ENCODE results near the gene DNM3. TPM values are rescaled to one million over a fixed set of nuclear protein-coding genes. Genes with fewer than 3 reads are reported as not detected.

DNM3 gene
- total RNA-seq, 2 donors from 2014 or later, result 3.2 to 22.5 TPM

DNA sequence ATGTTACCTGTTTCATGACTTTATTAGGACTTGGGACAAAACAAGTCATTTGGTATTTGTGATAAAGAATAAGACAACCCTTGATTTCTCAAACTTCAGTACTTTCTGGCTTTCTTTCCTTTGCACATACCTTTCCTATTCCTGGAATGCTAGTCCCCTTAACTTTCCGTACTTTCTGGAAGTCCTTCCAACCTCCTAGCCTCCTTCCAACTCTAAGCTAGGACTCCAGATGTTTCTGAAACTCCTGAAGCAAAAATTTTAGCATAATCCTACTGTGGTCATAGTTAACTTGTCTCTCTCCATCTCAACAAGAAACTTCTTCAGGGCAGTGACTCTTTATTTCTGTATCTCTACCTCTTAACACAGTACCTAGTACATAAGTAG, 559.4 kb downstream of the DNM3 start:
- no peaks in the 10 kb centered on the region for H3K36me3 Mint-ChIP-seq (ENCODE audit: low read depth)
- peak overlapping the region; percentile 27 for H3K27ac Mint-ChIP-seq
- H3K27me3 Mint-ChIP-seq, result no peaks in the 10 kb centered on the region
- no peak for ATAC-seq
- no peaks in the 10 kb centered on the region for H3K9me3 ChIP-seq (ENCODE audit: control insufficient read depth, low read length, poor library complexity, severe bottlenecking)
- DNase-seq, result no peak
- peaks cover 24% of the 10 kb centered on the region for H3K4me1 Mint-ChIP-seq
- no peak overlapping the region for H3K4me3 Mint-ChIP-seq

DNA sequence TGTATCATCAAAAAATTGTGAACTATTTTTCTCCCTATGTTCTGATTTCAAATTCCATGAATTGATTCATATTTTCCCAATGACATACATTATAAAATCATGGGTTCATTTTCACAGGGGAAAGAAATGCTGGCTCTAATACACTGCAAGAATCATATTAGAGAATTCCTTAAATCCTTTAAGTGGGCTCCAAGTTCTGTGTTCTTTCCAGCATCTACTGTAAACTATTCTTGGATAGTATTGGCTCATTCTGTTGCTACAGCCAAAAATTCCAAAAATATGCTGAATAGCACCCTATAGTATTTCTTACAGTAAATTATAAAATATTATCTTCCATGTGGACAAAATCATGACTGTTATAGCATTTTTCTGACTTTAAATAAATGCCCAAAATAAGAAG, 560.2 kb downstream of the DNM3 start:
- no peak for ATAC-seq
- no peaks in the 10 kb centered on the region for H3K9me3 ChIP-seq (ENCODE audit: control insufficient read depth, low read length, poor library complexity, severe bottlenecking)
- Mint-ChIP-seq H3K27me3 (no peaks in the 10 kb centered on the region), H3K36me3 (ENCODE audit: low read depth) (no peaks in the 10 kb centered on the region), H3K4me3 (no peak overlapping the region), H3K4me1 (peaks cover 24% of the 10 kb centered on the region), H3K27ac (no peak overlapping the region)
- DNase-seq, result no peak

DNA sequence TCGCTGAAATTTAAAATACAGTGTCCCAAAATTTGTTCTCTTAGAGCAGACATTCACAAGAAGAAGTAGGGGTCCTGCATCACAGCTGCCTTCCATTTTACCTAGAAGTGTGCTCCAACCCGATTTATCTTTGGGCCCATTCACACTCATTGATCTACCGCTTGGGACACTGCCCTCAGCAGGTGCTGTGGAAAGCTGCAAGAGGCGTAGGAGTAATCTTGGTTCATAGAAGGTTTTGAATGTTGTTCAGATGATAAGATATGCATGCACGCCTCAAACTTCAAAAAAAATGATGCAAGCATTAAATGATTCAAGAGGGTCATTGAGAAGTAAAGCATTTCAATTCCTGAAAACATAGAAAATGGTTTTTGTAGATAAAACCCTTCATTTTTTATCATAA, 560.6 kb downstream of the DNM3 start:
- Mint-ChIP-seq H3K4me1 (peaks cover 24% of the 10 kb centered on the region), H3K27ac (no peak overlapping the region), H3K4me3 (no peak overlapping the region), H3K27me3 (no peaks in the 10 kb centered on the region), H3K36me3 (ENCODE audit: low read depth) (no peaks in the 10 kb centered on the region)
- no peaks in the 10 kb centered on the region for H3K9me3 ChIP-seq (ENCODE audit: control insufficient read depth, low read length, poor library complexity, severe bottlenecking)
- ATAC-seq, result no peak
- no peak for DNase-seq

DNA sequence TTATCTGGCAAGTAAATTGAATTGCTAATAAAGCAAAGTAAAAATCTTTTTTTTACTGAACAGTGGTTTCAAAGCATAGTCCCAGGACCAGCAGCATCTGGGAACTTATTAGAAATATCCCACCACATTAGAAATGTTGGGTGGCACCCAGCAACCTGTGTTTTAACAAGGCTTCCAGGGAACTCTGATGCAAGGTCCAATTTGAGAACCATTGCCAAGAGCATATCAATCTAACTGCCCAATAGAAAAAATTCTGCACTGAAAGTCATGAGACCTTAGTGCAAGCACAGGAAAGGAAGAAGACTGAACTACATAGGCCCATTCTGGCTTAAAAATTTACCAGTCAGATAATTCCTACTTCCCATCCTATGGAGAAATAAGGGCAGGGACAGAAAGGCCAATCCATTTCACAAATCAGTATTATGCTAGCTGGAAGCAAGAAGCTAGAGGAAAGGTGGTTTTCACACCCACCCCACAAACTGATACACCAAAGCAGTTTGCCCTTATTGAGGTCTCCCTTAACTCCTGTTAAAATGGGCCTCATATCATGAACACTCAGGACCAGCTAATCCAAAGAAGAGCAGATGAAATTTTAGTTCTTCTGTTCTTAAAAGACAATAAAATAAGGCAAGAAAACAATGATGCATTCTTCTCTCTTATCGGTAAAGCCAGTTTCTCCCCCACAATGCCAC, 561.7 kb downstream of the DNM3 start:
- H3K4me1 Mint-ChIP-seq, result peaks cover 24% of the 10 kb centered on the region
- H3K4me3 Mint-ChIP-seq, result no peak overlapping the region
- H3K27me3 Mint-ChIP-seq, result no peaks in the 10 kb centered on the region
- ATAC-seq, result no peak
- H3K36me3 Mint-ChIP-seq (ENCODE audit: low read depth), result no peaks in the 10 kb centered on the region
- H3K9me3 ChIP-seq (ENCODE audit: control insufficient read depth, low read length, poor library complexity, severe bottlenecking), result no peaks in the 10 kb centered on the region
- no peak overlapping the region for H3K27ac Mint-ChIP-seq
- no peak for DNase-seq

DNA sequence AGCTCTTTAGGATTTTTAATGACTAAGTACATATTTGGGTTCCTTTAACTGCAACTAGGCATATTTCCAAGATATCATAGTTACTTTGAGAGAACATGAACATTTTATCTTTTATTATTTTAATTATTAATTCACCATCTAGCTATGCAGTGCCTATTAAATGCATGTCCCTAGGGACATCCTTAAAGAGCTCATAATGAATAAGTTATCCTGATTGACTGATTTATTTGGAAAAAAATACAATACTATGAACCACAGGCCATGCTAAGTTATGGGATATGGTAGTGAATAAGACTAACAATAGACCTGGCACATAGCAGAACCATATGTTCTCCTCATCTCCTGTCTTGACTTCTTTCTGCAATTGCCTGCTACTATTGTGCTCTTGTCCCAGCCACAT, 562.8 kb downstream of the DNM3 start:
- peaks cover 15% of the 10 kb centered on the region for H3K4me1 Mint-ChIP-seq
- no peaks in the 10 kb centered on the region for H3K9me3 ChIP-seq (ENCODE audit: control insufficient read depth, low read length, poor library complexity, severe bottlenecking)

DNA sequence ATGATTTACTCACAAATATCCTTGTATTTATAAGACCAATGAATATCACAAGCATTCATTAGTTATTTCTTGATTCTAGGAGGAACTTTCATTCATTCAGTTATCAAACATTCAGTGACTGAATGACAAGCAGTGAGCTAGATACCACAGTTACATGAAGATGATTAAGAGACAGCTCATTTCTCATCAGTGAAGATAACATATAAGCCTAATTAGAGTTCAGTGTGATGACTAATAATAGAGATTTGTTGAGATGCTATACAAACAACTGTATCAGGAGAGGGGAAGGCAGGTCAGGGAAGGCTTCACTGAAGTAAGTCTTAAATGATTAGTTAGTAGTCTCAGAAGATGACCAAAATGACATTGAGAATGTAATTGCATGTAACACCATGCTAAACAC, 564.6 kb downstream of the DNM3 start:
- no peak overlapping the region for H3K27ac Mint-ChIP-seq
- H3K36me3 Mint-ChIP-seq (ENCODE audit: low read depth), result no peaks in the 10 kb centered on the region
- DNase-seq (no peak), ATAC-seq (no peak)
- no peaks in the 10 kb centered on the region for H3K9me3 ChIP-seq (ENCODE audit: control insufficient read depth, low read length, poor library complexity, severe bottlenecking)
- H3K27me3 Mint-ChIP-seq, result no peaks in the 10 kb centered on the region
- no peak overlapping the region for H3K4me3 Mint-ChIP-seq
- H3K4me1 Mint-ChIP-seq, result peaks cover 2% of the 10 kb centered on the region

More for the DNA sequence above, 562.8 kb downstream of the DNM3 start:
- Mint-ChIP-seq H3K36me3 (ENCODE audit: low read depth) (no peaks in the 10 kb centered on the region), H3K27me3 (no peaks in the 10 kb centered on the region), H3K4me3 (no peak overlapping the region), H3K27ac (no peak overlapping the region)
- no peak for ATAC-seq
- no peak for DNase-seq

DNA sequence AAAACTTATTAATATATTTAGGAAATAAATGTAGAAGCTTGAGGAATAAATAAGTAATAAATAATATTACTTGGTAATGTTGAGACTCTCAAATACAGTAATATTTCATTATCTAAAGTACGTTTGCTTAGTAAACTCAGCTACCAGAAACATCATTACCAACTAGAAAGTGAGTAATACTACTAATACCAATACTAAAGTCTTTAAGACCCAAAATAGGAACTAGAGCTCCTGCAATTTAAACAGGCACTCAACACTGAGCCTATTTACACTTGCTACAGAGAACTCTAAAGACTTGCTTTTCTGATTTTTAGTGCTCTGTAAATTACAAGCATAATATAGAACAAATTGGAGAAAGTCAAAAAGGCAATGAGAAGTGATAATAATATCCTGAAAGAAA, 565.7 kb downstream of the DNM3 start:
- Mint-ChIP-seq H3K36me3 (ENCODE audit: low read depth) (peaks cover 2% of the 10 kb centered on the region), H3K27me3 (no peaks in the 10 kb centered on the region), H3K4me3 (no peak overlapping the region), H3K4me1 (peaks cover 2% of the 10 kb centered on the region), H3K27ac (no peak overlapping the region)
- H3K9me3 ChIP-seq (ENCODE audit: control insufficient read depth, low read length, poor library complexity, severe bottlenecking), result no peaks in the 10 kb centered on the region
- DNase-seq (no peak), ATAC-seq (no peak)

DNA sequence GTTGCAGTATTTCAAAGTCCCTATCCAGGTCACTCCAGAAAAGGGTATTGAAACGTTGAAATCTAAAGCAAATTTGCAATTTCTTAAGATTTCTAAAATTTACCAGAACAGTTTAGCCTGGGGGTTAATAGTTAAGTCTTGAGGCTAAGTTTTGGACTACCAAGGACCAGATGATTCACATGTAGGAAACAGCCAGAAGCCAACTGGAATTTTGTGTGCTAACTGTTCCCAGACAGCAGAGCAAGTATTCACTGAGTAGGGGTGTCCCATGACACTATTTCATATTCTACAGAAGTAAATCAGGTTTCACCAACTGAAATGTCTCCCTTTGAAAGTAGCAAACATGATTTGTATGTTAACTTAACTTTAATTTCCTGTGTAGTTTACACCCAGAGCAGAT, 567.7 kb downstream of the DNM3 start:
- no peak for ATAC-seq

DNA sequence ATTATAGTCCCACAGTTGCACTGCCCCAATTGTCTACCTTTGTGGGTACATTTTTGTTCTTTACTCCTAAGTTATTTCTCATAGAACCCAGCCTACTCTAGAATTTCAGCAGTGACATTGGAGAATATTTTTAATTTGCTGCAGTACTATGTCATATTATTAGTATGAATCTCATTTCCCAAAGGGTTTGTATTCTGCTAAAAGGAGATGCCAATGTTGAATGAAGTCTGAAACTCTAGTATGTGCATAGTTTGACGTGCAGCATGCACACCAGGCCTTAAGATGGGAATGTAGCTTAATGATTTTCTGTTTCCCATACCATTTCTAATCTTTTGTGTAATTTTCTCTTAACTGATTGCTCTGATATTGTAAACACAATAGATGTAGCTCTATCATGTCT, 568.7 kb downstream of the DNM3 start:
- no peak for ATAC-seq
- peaks cover 5% of the 10 kb centered on the region for H3K36me3 Mint-ChIP-seq (ENCODE audit: low read depth)
- H3K4me3 Mint-ChIP-seq, result no peak overlapping the region
- no peaks in the 10 kb centered on the region for H3K27me3 Mint-ChIP-seq
- H3K9me3 ChIP-seq (ENCODE audit: control insufficient read depth, low read length, poor library complexity, severe bottlenecking), result no peaks in the 10 kb centered on the region
- no peak overlapping the region for H3K27ac Mint-ChIP-seq
- no peaks in the 10 kb centered on the region for H3K4me1 Mint-ChIP-seq
- DNase-seq, result no peak

More for the DNA sequence above, 567.7 kb downstream of the DNM3 start:
- no peak for DNase-seq
- Mint-ChIP-seq H3K27ac (no peak overlapping the region), H3K4me1 (no peaks in the 10 kb centered on the region), H3K36me3 (ENCODE audit: low read depth) (peaks cover 5% of the 10 kb centered on the region), H3K27me3 (no peaks in the 10 kb centered on the region), H3K4me3 (no peak overlapping the region)
- H3K9me3 ChIP-seq (ENCODE audit: control insufficient read depth, low read length, poor library complexity, severe bottlenecking), result no peaks in the 10 kb centered on the region

DNA sequence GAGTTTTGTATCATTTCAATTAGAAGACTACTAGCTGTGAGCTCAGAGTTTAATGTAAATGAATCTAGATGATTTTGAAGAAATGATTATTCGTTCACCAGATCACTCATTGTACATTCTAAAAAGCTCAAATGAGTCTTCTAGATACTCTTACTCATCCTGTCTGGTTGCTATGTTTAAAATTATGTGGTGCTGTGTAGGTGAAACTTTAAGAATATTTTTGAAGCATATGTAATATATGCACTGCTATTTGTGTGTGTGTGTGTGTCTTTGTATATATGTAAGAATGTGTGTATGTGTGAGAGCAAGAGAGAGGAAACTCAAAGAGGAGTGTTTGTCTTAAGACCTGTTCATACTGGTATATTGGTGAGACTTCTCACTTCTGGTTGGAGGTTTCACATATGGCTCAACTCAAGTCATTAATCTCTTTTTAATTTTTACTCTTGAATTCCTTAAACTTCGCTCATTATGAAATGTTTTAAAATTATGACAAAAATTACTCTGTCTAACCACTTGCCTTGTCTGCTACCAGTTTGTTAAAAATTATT, 570.6 kb downstream of the DNM3 start:
- H3K9me3 ChIP-seq (ENCODE audit: control insufficient read depth, low read length, poor library complexity, severe bottlenecking), result no peaks in the 10 kb centered on the region
- Mint-ChIP-seq H3K4me1 (peaks cover 3% of the 10 kb centered on the region), H3K4me3 (no peak overlapping the region), H3K36me3 (ENCODE audit: low read depth) (peaks cover 5% of the 10 kb centered on the region), H3K27me3 (no peaks in the 10 kb centered on the region), H3K27ac (no peak overlapping the region)
- no peak for DNase-seq
- ATAC-seq, result no peak

DNA sequence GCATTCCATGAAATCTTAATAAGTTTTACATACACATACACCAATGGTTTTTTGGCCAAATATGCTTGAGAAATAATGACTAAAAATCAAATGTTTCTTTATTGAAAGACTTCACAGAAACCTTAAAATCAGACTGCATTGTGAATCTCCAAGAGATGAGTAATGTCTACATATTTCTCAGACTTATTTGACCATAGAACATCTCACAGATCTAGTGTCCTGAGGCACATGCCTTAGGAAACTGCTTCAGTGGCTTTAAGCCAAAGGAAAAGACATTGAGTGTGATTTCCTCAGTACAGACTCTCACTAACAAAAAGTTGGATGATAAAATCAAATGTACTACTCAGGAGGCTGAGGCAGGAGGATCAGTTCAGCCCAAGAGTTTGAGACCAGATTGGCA, 573.0 kb downstream of the DNM3 start:
- H3K27ac Mint-ChIP-seq, result no peak overlapping the region
- no peak overlapping the region for H3K4me3 Mint-ChIP-seq
- peaks cover 5% of the 10 kb centered on the region for H3K4me1 Mint-ChIP-seq
- no peaks in the 10 kb centered on the region for H3K27me3 Mint-ChIP-seq
- H3K36me3 Mint-ChIP-seq (ENCODE audit: low read depth), result peaks cover 5% of the 10 kb centered on the region
- ATAC-seq, result no peak
- DNase-seq, result no peak
- H3K9me3 ChIP-seq (ENCODE audit: control insufficient read depth, low read length, poor library complexity, severe bottlenecking), result no peaks in the 10 kb centered on the region

DNA sequence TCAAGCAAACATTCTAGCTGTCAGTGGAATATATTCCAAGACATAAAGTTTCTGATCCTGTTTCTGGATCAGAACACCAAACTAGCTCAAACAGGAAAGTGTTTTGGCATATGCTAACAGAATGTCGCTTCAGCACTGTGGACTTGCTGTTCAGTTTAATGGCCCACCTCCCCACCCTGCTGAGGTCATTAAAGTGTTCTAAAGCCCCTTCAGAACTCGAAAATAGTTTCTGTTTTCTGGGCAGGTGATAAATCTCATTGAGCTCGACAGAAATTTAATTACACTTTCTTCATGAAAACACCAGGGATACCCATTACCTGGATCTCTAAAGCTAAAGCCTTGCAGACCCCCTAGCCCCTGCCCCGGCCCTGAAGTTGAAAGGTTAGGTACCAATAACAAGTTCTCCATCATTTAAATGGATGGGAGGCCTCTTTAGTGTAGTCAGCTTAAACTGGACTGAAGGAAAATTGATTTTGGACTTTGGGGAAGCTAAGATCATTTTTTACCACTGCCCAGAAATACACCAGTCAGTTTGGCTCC, 575.3 kb downstream of the DNM3 start:
- H3K4me3 Mint-ChIP-seq, result no peak overlapping the region
- peaks cover 7% of the 10 kb centered on the region for H3K4me1 Mint-ChIP-seq
- peaks cover 5% of the 10 kb centered on the region for H3K36me3 Mint-ChIP-seq (ENCODE audit: low read depth)
- DNase-seq (no peak), ATAC-seq (no peak)
- H3K27ac Mint-ChIP-seq, result no peak overlapping the region
- no peaks in the 10 kb centered on the region for H3K9me3 ChIP-seq (ENCODE audit: control insufficient read depth, low read length, poor library complexity, severe bottlenecking)
- H3K27me3 Mint-ChIP-seq, result no peaks in the 10 kb centered on the region

DNA sequence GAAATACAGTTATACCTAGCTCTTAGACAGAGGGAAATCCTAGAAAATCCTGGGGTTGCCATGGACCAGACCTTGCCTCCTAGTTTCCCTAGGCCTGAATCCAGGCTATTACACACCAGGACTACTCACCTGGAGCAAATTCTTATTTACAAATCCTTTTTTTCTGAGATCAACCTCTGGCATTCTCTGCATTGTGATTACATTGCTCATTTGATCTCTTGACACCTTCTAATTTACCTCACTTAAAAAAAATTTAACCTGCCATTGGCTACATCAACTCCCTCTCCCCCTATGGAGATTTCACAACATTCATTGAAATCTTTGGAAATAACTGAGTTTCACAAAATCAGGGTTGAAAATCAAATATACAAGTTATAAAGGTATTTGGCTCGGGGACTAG, 576.3 kb downstream of the DNM3 start:
- H3K27me3 Mint-ChIP-seq, result no peaks in the 10 kb centered on the region
- H3K4me3 Mint-ChIP-seq, result no peak overlapping the region
- peaks cover 7% of the 10 kb centered on the region for H3K4me1 Mint-ChIP-seq
- peaks cover 2% of the 10 kb centered on the region for H3K36me3 Mint-ChIP-seq (ENCODE audit: low read depth)
- no peak for ATAC-seq
- DNase-seq, result no peak
- H3K9me3 ChIP-seq (ENCODE audit: control insufficient read depth, low read length, poor library complexity, severe bottlenecking), result no peaks in the 10 kb centered on the region
- no peak overlapping the region for H3K27ac Mint-ChIP-seq

DNA sequence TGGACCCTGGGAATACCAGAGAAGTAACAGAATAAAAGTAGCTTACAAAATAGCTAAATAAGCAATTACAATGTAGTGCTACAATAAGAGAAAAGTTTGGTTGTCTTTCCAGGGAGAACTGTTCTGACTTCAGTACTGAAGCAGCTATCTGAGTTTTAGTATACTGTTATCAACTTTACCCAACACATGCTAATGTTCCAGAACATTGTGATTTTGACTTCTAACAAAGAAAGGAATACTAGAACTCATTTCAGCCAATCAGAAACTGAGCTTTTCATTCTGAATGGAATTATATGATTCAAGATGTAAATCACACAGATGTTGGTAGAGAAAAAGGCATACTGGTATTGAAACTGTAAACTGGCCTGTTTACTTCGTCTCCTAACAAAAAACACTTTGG, 579.1 kb downstream of the DNM3 start, which contains the start of gene C1orf105:
C1orf105 (plus strand) TSS at position 301 of the 400 bp plus-strand sequence. CDS start 201 bp downstream, outside the sequence.
- peaks cover 7% of the 10 kb centered on the region for H3K4me1 Mint-ChIP-seq
- H3K27ac Mint-ChIP-seq, result no peak within 1 kb of the TSS
- no peak within 1 kb of the TSS for H3K4me3 Mint-ChIP-seq
- ATAC-seq, result no peak
- no peaks in the 10 kb centered on the region for H3K9me3 ChIP-seq (ENCODE audit: control insufficient read depth, low read length, poor library complexity, severe bottlenecking)
- H3K27me3 Mint-ChIP-seq, result no peaks in the 10 kb centered on the region
- no peaks in the 10 kb centered on the region for H3K36me3 Mint-ChIP-seq (ENCODE audit: low read depth)
- no peak for DNase-seq
